Measurements from ENCODE around the gene LAS1L. TPM values are rescaled to one million over a fixed set of nuclear protein-coding genes. Genes with fewer than 3 reads are reported as not detected.
A peak's percentile ranks its signal among the peaks of the same experiment; 100 is the strongest.

The LAS1L gene
- total and polyA plus RNA-seq, 9 of the 15 experiments (the other 6 are each of a cell fraction or from before 2014, with no cell fraction given), result 43.3 to 119 (median 86.4) TPM

- CTCF ChIA-PET (ENCODE audit: low intra/inter-chr PET ratio), result no interaction called here
Observed at GRCh38 chrX:65575022-65575421, 40.4 kb upstream of the LAS1L start.

More at GRCh38 chrX:65575022-65575421, 40.4 kb upstream of the LAS1L start:
- no TSS peak for BruUV-seq (replicated peaks)
- POLR2A ChIA-PET, result interaction anchor here (0.6 to 1.4 kb wide), 2 partner anchors 14 to 22 kb away, joined by 3 read pairs; no protein-coding TSS in a partner anchor
- Histone ChIP-seq H3K4me1 (replicated peaks in 1 of 2; ENCODE audit: control insufficient read depth in 2 of 2, insufficient read depth in 2 of 2, low read length in 2 of 2) (peaks cover 0 to 4% of the 10 kb centered on the region in 2 experiments; a peak in 3 of 5 replicates), H3K9me1 (ENCODE audit: control insufficient read depth, insufficient read depth, low read length) (no peaks in the 10 kb centered on the region), H3K4me2 (ENCODE audit: insufficient read depth, low read length) (no peak overlapping the region), H3K79me2 (ENCODE audit: control insufficient read depth, insufficient read depth, low read length) (no peaks in the 10 kb centered on the region), H3K9me3 (replicated peaks; ENCODE audit: control insufficient read depth, insufficient read depth, low read depth, low read length) (no peaks in the 10 kb centered on the region), H3K27ac (ENCODE audit: extremely low read depth, low read depth, low read length) (no peak overlapping the region), H3K4me3 (no peak overlapping the region), H3K9ac (ENCODE audit: insufficient read depth in 1 of 2, low read depth in 2 of 2, low read length in 2 of 2) (no peak overlapping the region), H3K36me3 (ENCODE audit: control insufficient read depth, insufficient read depth, low read length) (no peaks in the 10 kb centered on the region), H4K20me1 (replicated peaks; ENCODE audit: control insufficient read depth, insufficient read depth, low read length) (no peaks in the 10 kb centered on the region), H2AFZ (ENCODE audit: low read depth, low read length) (peak overlapping the region; percentile 68), H3K27me3 (ENCODE audit: control insufficient read depth in 2 of 2, insufficient read depth in 2 of 2, low read length in 2 of 2) (no peaks in the 10 kb centered on the region)
- FAIRE-seq (no peak), ATAC-seq (peak; percentile 33), DNase-seq (ENCODE audit: extremely low read depth in 1 of 4, low spot score in 3 of 4) (no peak)
- in situ Hi-C loops (cut with MboI), result loop anchor here (25.0 kb wide), 1 partner anchor 837 kb away; no protein-coding TSS in a partner anchor
- intact Hi-C loops (cut with micrococcal nuclease), result no loop called here
- WGBS (ENCODE audit: insufficient coverage, low coverage, missing lambda C conversion rate), result 9% methylated on average over 2 of the region's 3 CpGs
- TF ChIP-seq ZNF316 (IDR thresholded peaks at IDR 0.05), result no peak
- TF ChIP-seq FOXA3 (CRISPR knock-in tag; conservative IDR thresholded peaks at IDR 0.05 in 1 of 2, IDR thresholded peaks at IDR 0.05 in 1 of 2), result no peak
- TF ChIP-seq TEAD2 (tag; IDR thresholded peaks at IDR 0.05), result no peak
- no peak for TF ChIP-seq UBTF (IDR thresholded peaks at IDR 0.05; ENCODE audit: borderline replicate concordance in 1 of 2, low read depth in 2 of 2, low read length in 2 of 2)
- no peak for TF ChIP-seq IFI16 (CRISPR knock-in tag; IDR thresholded peaks at IDR 0.05)
- 0 out of 2 replicates have a peak, but pooled peaks have one; percentile 21 for TF ChIP-seq TFE3 (CRISPR knock-in tag; IDR thresholded peaks at IDR 0.05)
- TF ChIP-seq NR1H2 (CRISPR knock-in tag; IDR thresholded peaks at IDR 0.05), result no peak
- no peak for TF ChIP-seq SMAD4 (CRISPR knock-in tag; conservative IDR thresholded peaks at IDR 0.05)
